SIG-M5 (cell line): ENCODE data around the gene COA3.

Source experiments
- DNase-seq: peaks from one replicate; lab custom pipeline; 2025; lab: John Stamatoyannopoulos, UW

The COA3 gene

GRCh38 chr17:42750739-42751344 is 47.7 kb downstream of the COA3 start:
- DNase-seq: no peak

GRCh38 chr17:42748908-42749798 is 49.4 kb downstream of the COA3 start:
- no peak for DNase-seq

- no peak for DNase-seq
Measured at GRCh38 chr17:42748202-42748907, 50.1 kb downstream of the COA3 start.
